ENCODE measurements around the gene LAMA3. TPM values are rescaled to one million over a fixed set of nuclear protein-coding genes. Genes with fewer than 3 reads are reported as not detected.
A peak's percentile ranks its signal among the peaks of the same experiment; 100 is the strongest.

The LAMA3 gene
- total and polyA plus RNA-seq, 4 donors: 0.26 to 3.9 (median 0.37) TPM

- no peak for DNase-seq (ENCODE audit: low spot score)
- H3K9ac ChIP-seq (ENCODE audit: low read depth in 1 of 2, low read length in 2 of 2): no peak overlapping the region
- H3K9me3 ChIP-seq (ENCODE audit: control insufficient read depth in 4 of 4, low read length in 3 of 4): no peaks in the 10 kb centered on the region
- no peaks in the 10 kb centered on the region for H3K4me1 ChIP-seq (ENCODE audit: control insufficient read depth in 4 of 4, insufficient read depth in 4 of 4, low read length in 3 of 4)
- H3K27me3 ChIP-seq (ENCODE audit: control insufficient read depth in 4 of 4, insufficient read depth in 4 of 4, low read length in 3 of 4): no peaks in the 10 kb centered on the region
- 59% methylated on average over 3 of the region's 3 CpGs for WGBS
- no peak overlapping the region for H3K4me3 ChIP-seq (ENCODE audit: low read depth in 1 of 3, low read length in 3 of 3)
- no peak overlapping the region for H3K27ac ChIP-seq (ENCODE audit: low read depth in 1 of 2, low read length in 2 of 2)
- TF ChIP-seq HNF4A (conservative IDR thresholded peaks at IDR 0.05): no peak
- TF ChIP-seq JUND (IDR thresholded peaks at IDR 0.05): peak in 1 of 2 donors; percentile 39
- TF ChIP-seq FOXA2 (IDR thresholded peaks at IDR 0.05): no peak
- no peaks in the 10 kb centered on the region for H3K36me3 ChIP-seq (ENCODE audit: control insufficient read depth in 4 of 4, insufficient read depth in 3 of 4, low read depth in 1 of 4, low read length in 3 of 4)
Measured at GRCh38 chr18:23828426-23828825, 139.2 kb downstream of the LAMA3 start.

- H3K27ac ChIP-seq (ENCODE audit: low read depth in 1 of 2, low read length in 2 of 2): no peak overlapping the region
- WGBS: 84% methylated on average over 3 of the region's 3 CpGs
- H3K4me1 ChIP-seq (ENCODE audit: control insufficient read depth in 4 of 4, insufficient read depth in 4 of 4, low read length in 3 of 4): no peaks in the 10 kb centered on the region
- H3K9me3 ChIP-seq (ENCODE audit: control insufficient read depth in 4 of 4, low read length in 3 of 4): no peaks in the 10 kb centered on the region
- DNase-seq (ENCODE audit: low spot score): no peak
- H3K4me3 ChIP-seq (ENCODE audit: low read depth in 1 of 3, low read length in 3 of 3): no peak overlapping the region
- H3K27me3 ChIP-seq (ENCODE audit: control insufficient read depth in 4 of 4, insufficient read depth in 4 of 4, low read length in 3 of 4): no peaks in the 10 kb centered on the region
- H3K9ac ChIP-seq (ENCODE audit: low read depth in 1 of 2, low read length in 2 of 2): no peak overlapping the region
- H3K36me3 ChIP-seq (ENCODE audit: control insufficient read depth in 4 of 4, insufficient read depth in 3 of 4, low read depth in 1 of 4, low read length in 3 of 4): no peaks in the 10 kb centered on the region
- no peak for TF ChIP-seq TAF1 (conservative IDR thresholded peaks at IDR 0.05)
Measured at GRCh38 chr18:23832911-23833310, 143.7 kb downstream of the LAMA3 start.

- Histone ChIP-seq H3K4me3 (ENCODE audit: low read depth in 1 of 3, low read length in 3 of 3) (no peak overlapping the region), H3K27ac (ENCODE audit: low read depth in 1 of 2, low read length in 2 of 2) (no peak overlapping the region), H3K36me3 (ENCODE audit: control insufficient read depth in 4 of 4, insufficient read depth in 3 of 4, low read depth in 1 of 4, low read length in 3 of 4) (no peaks in the 10 kb centered on the region), H3K27me3 (ENCODE audit: control insufficient read depth in 4 of 4, insufficient read depth in 4 of 4, low read length in 3 of 4) (no peaks in the 10 kb centered on the region), H3K4me1 (ENCODE audit: control insufficient read depth in 4 of 4, insufficient read depth in 4 of 4, low read length in 3 of 4) (no peaks in the 10 kb centered on the region), H3K9ac (ENCODE audit: low read depth in 1 of 2, low read length in 2 of 2) (no peak overlapping the region), H3K9me3 (ENCODE audit: control insufficient read depth in 4 of 4, low read length in 3 of 4) (no peaks in the 10 kb centered on the region)
- no peak for TF ChIP-seq ATF3 (IDR thresholded peaks at IDR 0.05)
- no peak for TF ChIP-seq JUND (IDR thresholded peaks at IDR 0.05)
- TF ChIP-seq SP1 (IDR thresholded peaks at IDR 0.05): no peak
- TF ChIP-seq EGR1 (IDR thresholded peaks at IDR 0.05; ENCODE audit: low read depth in 2 of 2): no peak
- no peak for TF ChIP-seq MAX (IDR thresholded peaks at IDR 0.05)
- TF ChIP-seq HNF4A (conservative IDR thresholded peaks at IDR 0.05): no peak
- no peak for TF ChIP-seq FOXA1 (IDR thresholded peaks at IDR 0.05)
- no peak for TF ChIP-seq CTCF (IDR thresholded peaks at IDR 0.05; ENCODE audit: low read depth, low read length, missing input control)
- no peak for TF ChIP-seq RAD21 (IDR thresholded peaks at IDR 0.05)
- TF ChIP-seq ZBTB33 (IDR thresholded peaks at IDR 0.05): no peak
- DNase-seq (ENCODE audit: low spot score): no peak
- WGBS: 90% methylated on average over 6 of the region's 6 CpGs
Measured at GRCh38 chr18:23833714-23834113, 144.5 kb downstream of the LAMA3 start.
